KOPT-K1 (cell line): ENCODE measurements around the gene MYO9B.
A peak's percentile ranks its signal among the peaks of the same experiment; 100 is the strongest.

Experiments used
- H3K27ac ChIP-seq: fragments of 200-600 bp; sonication (generic); 2 replicates; pipeline ENCODE4 v1.5.1; 2016; ENCODE audit warnings: antibody characterized with exemption, mild to moderate bottlenecking, low read depth, low read length; ENCODE audit not compliant: poor library complexity, severe bottlenecking
- H3K36me3 ChIP-seq: fragments of 200-600 bp; sonication (generic); 2 replicates; pipeline ENCODE4 v1.5.1; 2017; ENCODE audit warnings: antibody characterized with exemption, mild to moderate bottlenecking, low read length, moderate library complexity; ENCODE audit not compliant: insufficient read depth
- H3K9me3 ChIP-seq: fragments of 200-600 bp; sonication (generic); 2 replicates; pipeline ENCODE4 v1.5.1; 2017; ENCODE audit warnings: antibody characterized with exemption, low read length, mild to moderate bottlenecking; ENCODE audit not compliant: insufficient read depth, poor library complexity, severe bottlenecking

MYO9B gene

DNA sequence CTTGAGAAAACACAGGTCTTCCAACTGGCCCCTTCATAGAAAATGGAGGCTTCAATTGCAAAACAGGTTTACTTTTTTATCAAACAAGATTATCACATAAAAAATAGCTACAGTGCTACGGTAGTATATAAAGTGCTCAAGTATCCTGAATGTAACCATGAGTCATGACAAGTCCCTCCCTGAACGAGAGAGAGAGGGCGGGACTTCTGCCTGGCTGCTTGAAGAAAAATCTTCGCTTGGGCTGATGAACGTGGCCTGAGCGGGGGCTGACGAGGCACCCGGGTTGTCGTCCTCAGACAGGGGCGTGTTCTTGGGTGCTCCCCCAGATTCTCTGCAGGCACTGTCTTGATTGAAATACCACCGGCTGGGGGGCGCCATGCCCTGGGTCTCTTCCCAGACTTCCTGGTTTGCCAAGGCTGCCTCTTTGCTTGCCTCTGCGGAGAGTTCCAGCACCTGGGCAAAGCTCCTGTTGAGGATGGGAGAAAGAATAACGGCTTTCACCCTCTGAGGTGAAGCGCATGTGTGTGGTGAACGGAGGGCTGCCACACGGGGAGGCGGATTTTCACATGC lies 25.8 kb upstream of the MYO9B start:
- Histone ChIP-seq H3K36me3 (peaks cover 82% of the 10 kb centered on the region), H3K9me3 (no peaks in the 10 kb centered on the region), H3K27ac (no peak overlapping the region)

DNA sequence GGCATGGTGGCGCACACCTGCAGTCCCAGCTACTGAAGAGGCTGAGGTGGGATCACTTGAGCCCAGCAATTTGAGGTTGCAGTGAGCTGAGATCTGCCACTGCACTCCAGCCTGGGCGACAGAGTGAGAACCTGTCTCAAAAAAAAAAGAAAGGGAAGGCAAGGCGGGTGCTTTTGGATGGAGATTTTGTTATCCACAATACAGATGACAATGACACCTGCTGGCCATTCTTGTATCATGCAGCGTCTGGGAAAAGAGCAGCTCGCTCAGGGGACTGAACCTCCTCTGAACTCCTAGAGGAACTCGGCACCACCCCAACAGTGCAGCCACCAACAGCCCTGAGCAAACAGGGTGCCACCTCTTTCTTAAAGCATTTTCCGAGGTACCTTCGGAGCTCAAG lies 23.1 kb upstream of the MYO9B start:
- Histone ChIP-seq H3K9me3 (no peaks in the 10 kb centered on the region), H3K27ac (no peak overlapping the region), H3K36me3 (peaks cover 99% of the 10 kb centered on the region)

DNA sequence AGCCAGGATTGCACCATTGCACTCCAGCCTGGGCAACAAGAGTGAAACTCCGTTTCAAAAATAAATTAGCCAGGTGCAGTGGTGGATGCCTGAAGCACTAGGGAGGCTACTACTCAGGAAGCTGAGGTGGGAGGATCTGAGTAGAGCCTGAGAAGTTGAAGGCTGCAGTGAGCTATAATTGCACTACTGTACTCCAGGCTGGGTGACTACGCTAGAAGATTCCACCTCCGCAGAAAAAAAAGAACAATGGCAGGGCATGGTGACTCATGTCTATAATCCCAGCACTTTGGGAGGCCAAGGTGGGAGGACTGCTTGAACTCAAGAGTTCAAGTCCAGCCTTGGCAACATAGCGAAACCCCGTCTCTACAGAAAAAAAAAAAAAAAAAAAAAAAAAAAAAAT lies 20.8 kb upstream of the MYO9B start:
- H3K9me3 ChIP-seq: no peaks in the 10 kb centered on the region
- H3K27ac ChIP-seq: no peak overlapping the region
- peaks cover 99% of the 10 kb centered on the region for H3K36me3 ChIP-seq

DNA sequence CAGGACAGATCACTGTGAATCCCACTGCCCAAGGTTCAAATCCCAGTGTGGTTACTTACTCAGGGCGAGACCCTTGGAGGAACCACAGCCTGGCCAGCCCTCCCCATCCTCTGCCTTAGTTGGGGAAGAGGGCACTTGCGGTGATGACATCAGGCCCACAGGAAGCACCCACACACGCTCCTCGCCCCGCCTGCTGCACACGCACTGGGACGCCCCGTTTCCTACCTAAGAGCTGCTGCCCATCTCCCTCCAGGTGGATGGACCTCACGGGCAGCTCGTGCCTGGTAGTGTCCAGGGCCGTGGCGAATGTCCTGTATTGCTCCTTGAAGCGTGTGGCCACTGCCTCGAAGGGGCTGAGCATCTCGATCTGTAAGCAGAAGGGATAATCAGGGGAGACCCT lies 19.9 kb upstream of the MYO9B start:
- Histone ChIP-seq H3K9me3 (no peaks in the 10 kb centered on the region), H3K27ac (no peak overlapping the region), H3K36me3 (peaks cover 99% of the 10 kb centered on the region)

DNA sequence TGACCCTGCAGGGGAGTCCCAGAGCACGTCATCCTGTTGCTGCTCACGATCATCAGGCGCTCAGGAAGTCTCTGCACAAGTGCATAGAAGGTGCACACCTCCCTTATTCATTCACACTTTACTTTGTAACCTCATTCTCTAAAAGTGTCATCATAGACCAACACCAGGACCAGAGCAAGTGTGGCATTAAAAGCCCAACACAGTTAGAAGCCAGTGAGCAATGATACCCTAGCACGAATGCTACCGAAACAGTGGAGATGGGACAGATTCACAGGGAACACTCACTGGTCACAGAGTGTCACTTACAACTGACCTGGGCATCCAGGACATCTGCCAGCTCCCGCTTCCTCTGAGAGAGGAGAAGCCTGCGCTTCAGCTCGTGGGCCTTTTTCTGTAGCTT lies 17.3 kb upstream of the MYO9B start:
- Histone ChIP-seq H3K27ac (no peak overlapping the region), H3K36me3 (peaks cover 99% of the 10 kb centered on the region), H3K9me3 (no peaks in the 10 kb centered on the region)

DNA sequence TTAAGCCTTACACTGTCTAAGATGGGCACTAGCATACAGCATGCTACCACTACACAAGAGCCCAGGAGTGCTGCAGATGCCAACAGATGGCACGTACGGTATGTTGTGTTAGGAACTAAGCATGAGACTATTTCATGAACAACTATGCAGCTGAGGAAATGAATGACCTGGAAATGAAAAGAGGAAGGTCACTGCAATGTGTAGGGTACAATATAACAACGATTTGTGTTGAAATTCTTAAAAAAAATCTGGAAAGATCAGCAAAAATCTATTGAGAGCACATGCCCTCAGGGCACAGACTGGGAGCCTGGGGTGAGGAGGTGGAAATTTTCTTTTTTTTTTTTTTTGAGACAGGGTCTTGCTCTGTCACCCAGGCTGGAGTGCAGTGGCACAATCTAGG lies 14.8 kb upstream of the MYO9B start:
- H3K9me3 ChIP-seq: no peaks in the 10 kb centered on the region
- no peak overlapping the region for H3K27ac ChIP-seq
- peaks cover 99% of the 10 kb centered on the region for H3K36me3 ChIP-seq

DNA sequence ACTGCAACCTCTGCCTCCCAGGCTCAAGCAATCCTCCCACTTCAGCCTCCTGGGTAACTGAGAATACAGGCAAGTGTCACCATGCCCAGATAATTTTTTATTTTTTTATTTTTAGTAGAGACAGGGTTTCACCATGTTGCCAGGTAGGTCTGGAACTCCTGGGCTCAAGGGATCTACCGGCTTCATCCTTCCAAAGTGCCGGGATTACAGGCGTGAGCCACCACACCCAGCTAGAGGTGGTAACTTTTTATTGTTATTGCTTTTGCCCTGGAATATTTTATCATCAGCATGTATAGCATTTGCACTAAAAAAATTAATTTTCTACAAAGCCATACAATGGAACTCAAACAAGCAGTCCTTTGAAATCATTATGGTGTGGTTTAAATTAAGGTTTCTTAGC lies 14.4 kb upstream of the MYO9B start:
- Histone ChIP-seq H3K9me3 (no peaks in the 10 kb centered on the region), H3K27ac (no peak overlapping the region), H3K36me3 (peaks cover 99% of the 10 kb centered on the region)

DNA sequence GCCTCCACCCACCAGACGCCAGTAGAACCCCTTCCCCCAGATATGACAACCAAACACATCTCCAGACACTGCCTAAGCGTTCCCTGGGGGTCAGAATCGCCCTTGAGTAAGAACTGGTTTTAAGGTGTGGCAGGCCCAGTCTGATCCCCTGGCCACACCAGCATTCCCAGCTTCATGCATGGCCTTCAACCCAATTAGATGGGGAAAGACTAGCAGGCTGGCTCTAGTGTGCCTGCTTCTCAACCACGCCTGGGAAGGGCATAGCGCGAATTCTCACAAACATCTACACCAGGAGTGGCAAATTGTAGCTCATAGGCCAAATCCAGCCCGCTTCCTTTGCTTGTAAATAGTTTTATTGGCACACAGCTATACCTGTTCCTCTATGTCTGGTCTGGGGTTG lies 13.9 kb upstream of the MYO9B start:
- H3K27ac ChIP-seq: no peak overlapping the region
- H3K36me3 ChIP-seq: peaks cover 99% of the 10 kb centered on the region

DNA sequence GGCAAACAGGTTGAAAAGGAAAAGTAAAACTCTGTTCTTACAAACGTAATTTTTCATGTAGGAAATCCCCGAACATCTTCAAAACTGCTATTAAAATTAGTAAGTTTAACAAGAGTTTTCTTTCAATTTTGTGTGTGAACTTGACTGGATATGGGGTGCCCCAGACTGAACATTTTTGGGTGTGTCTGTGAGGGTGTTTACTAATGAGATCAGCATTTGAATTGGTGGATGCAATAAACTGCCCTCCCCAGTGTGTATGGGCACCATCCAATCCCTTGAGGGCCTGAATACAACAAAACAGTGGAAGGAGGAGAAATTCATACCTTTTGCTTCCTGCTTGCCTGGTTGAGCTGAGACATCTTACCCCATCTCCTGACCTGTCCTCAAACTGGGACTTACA lies 12.1 kb upstream of the MYO9B start:
- peaks cover 94% of the 10 kb centered on the region for H3K36me3 ChIP-seq
- no peaks in the 10 kb centered on the region for H3K9me3 ChIP-seq
- H3K27ac ChIP-seq: no peak overlapping the region

More for the DNA sequence above, 13.9 kb upstream of the MYO9B start:
- H3K9me3 ChIP-seq: no peaks in the 10 kb centered on the region

DNA sequence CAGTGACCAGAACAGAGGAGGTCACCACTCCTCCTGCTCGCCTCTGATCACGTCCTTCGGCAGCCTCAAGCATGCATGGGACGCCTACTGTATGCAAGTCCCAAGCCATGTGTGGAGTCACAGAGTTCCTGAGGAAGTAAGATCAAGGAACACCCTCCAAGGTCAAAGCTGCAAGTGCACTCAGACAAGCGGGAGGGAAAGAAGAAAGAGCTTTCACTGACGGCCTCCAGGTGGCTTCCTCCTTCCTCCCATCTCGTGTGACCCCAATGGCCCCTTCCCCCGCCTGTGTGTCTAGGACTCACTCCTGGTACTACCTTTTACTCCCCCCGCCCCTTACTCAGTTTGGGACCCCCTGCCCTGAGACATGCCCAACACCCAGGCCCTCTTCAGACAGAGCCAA lies 6.4 kb upstream of the MYO9B start:
- Histone ChIP-seq H3K36me3 (peaks cover 89% of the 10 kb centered on the region), H3K27ac (no peak overlapping the region), H3K9me3 (no peaks in the 10 kb centered on the region)

DNA sequence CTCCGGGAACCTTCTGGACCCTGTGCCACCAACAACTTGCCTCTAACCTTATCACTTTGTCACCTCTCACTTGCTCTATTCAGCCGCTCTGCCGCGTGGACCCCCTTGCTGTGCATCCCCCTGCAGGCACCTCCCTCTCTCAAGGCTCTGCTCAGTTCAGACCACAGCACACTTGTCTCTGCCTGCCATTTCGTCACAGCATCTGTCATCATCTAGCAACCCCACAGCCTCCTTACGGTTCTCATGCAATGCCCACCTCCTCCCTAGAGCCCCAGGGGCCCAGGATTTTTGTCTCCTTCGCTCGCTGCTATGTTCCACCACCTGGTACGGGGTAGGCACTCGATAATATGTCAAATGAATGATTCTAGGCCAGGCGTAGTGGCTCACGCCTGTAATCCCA lies 5.2 kb upstream of the MYO9B start:
- peaks cover 76% of the 10 kb centered on the region for H3K36me3 ChIP-seq
- no peaks in the 10 kb centered on the region for H3K9me3 ChIP-seq
- H3K27ac ChIP-seq: no peak overlapping the region

DNA sequence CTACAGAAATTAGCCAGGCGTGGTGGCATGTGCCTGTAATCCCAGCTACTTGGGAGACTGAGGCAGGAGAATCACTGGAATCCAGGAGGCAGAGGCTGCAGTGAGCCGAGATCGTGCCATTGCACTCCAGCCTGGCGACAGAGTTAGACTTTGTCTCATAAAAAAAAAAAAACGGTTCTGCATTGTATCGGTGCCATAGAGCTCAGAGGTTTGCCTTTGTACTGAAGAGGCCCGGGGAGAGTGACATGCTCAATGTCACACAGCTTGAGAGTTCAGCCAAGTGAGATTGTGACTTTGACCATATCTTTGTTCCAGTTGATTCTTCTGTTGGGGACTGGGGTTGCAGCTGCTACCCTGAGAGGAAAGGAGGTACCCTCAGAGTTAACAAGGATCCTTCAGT lies 4.7 kb upstream of the MYO9B start:
- Histone ChIP-seq H3K9me3 (no peaks in the 10 kb centered on the region), H3K27ac (no peak overlapping the region), H3K36me3 (peaks cover 71% of the 10 kb centered on the region)

DNA sequence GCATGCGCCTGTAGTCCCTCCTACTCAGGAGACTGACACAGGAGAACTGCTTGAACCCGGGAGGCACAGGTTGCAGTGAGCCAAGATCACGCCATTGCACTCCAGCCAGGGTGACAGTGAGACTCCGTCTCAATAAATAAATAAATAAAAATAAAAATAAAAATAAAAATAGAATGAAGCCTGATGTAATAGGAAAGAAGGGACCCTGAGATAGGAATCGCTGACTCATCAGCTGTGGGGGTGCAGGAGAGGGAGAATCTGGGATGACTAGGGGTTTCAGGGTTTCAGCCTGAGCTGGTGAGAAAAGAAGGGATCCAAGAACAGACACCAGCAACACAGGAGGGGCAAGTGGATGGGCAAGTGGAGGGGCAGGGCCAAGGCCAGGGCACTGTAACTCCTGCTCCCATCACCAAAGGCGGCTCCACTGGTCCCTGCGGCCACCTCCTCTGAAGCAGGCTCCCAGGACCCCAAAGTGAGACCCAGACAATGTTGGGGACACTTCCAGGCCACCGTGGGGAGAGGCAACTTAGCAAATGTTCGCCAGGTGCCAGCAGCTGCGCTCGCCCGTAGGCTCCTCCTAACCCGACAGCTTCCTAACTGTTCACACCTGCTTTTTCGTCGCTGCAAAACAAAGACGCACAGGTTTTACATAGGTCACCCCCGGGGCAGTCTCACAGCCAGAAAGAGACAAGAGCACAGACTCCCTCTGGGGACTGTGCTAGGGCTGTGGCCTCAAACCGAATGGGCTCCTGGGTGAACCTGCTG lies 1.5 kb upstream of the MYO9B start:
- peaks cover 64% of the 10 kb centered on the region for H3K36me3 ChIP-seq
- H3K9me3 ChIP-seq: no peaks in the 10 kb centered on the region
- H3K27ac ChIP-seq: peak overlapping the region; percentile 89

DNA sequence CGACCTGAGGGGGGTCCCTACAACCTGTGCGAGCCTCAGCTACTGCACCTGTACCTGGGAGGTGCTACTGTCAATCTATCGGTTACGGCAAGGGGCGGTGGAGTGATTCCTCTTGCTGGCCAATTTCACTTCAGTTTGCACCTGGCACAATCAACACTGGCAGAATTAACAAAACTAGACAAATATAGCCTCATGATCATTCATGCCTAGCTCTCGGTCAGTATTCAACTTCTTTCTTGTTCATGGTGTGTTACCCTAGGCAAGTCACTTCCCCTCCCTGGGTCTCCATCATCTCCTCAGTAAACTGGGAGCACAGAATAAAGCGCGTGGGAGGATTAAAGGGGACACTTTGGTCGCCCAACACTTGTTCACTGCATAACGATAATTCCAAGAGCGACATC lies 943 bp upstream of the MYO9B start:
- Histone ChIP-seq H3K27ac (peak overlapping the region; percentile 89), H3K9me3 (no peaks in the 10 kb centered on the region), H3K36me3 (peaks cover 64% of the 10 kb centered on the region)

DNA sequence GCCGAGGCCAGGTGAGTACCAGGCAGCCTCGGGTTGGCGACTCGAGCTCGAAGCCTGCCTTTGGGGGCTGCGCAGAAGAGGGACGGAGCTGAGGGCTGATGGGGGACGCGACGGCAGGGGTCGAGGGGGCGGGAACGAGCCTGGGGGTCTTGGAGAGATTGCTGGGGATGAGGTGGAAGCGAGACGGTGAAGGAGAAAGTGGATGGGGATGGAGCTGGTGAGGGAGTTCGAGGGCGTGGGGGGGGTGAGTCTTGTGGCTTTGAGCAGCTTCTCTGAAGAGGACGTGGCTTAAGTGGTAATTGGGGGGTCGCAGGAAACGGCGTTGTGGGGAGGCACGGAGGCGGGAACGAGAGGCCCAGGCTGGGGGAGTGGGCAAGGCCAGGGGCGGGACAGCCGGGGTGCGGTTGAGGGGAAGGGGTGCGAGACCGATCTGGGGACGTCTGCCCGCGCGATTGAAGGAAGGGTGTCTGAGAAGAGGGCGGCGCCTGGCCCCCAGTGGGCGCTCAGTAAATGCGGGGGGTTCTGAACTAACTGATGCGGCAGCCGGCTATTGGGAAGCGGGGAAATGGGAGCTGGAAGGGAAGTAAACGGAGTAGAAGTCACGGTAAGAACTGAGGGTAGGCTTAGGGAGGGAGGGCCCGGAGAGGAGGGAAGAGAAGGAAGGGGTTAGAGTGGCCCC lies 426 bp downstream of the MYO9B start:
- Histone ChIP-seq H3K36me3 (peaks cover 54% of the 10 kb centered on the region), H3K27ac (peak overlapping the region; percentile 89), H3K9me3 (no peaks in the 10 kb centered on the region)
